Suprapubic skin (tissue), 4 donors: Measurements from ENCODE around the gene HSPG2. TPM values are rescaled to one million over a fixed set of nuclear protein-coding genes. Genes with fewer than 3 reads are reported as not detected.
"Not testable (repeated sequence)": the region's sequence is repeated elsewhere in the genome, so short reads cannot be mapped to it uniquely, and the experiment has no call there.

Experiments used
- DNase-seq, 2 donors: peaks; one replicate each; pipeline ENCODE4 v3.0.0-alpha.2; 2019; ENCODE audit warnings: low spot score in 2 of 2
- H3K27ac ChIP-seq: fragments of 200-600 bp; sonication (generic); one replicate; pipeline ENCODE4 v1.5.1; 2019
- H3K27me3 ChIP-seq: fragments of 200-600 bp; sonication (generic); one replicate; pipeline ENCODE4 v1.5.1; 2019
- H3K36me3 ChIP-seq: fragments of 200-600 bp; sonication (generic); one replicate; pipeline ENCODE4 v1.5.1; 2019
- H3K4me1 ChIP-seq: fragments of 200-600 bp; sonication (generic); one replicate; pipeline ENCODE4 v1.5.1; 2019
- H3K4me3 ChIP-seq: fragments of 200-600 bp; sonication (generic); one replicate; pipeline ENCODE4 v1.5.1; 2019; ENCODE audit warnings: mild to moderate bottlenecking
- H3K9me3 ChIP-seq: fragments of 200-600 bp; sonication (generic); one replicate; pipeline ENCODE4 v1.5.1; 2019
- EP300 ChIP-seq: sonication (generic); formaldehyde crosslinking; IDR thresholded peaks from one replicate; pipeline ENCODE4 v1.6.1; 2017; ENCODE audit warnings: antibody characterized with exemption
- POLR2A ChIP-seq, 2 donors: fragments of 450-650 bp; IDR thresholded peaks; one replicate each; pipeline ENCODE4 v1.6.1; 2017; ENCODE audit warnings: antibody characterized with exemption in 2 of 2, mild to moderate bottlenecking in 2 of 2, moderate library complexity in 2 of 2
- POLR2AphosphoS5 ChIP-seq, 3 donors: sonication (generic); formaldehyde crosslinking; IDR thresholded peaks; one replicate each; pipeline ENCODE4 v1.6.1; 2017; ENCODE audit warnings: antibody characterized with exemption in 3 of 3
- WGBS: methylation state at CpG from one replicate; pipeline ENCODE4 v1.1.5; 2018; 5-methylcytosine and 5-hydroxymethylcytosine counted together
- total RNA-seq, 4 donors: library from RNA; depleted of rRNA; stranded (reverse); fragments of >200 nt; gene quantifications; one replicate each; pipeline ENCODE4 v1.1.0, GENCODE V29; 2016
- TF ChIP-seq, protein P1 (sequence below), 2 donors: fragments of 200-600 bp in 1 of 2; fragments of 450-650 bp in 1 of 2; sonication (generic) in 1 of 2; IDR thresholded peaks; one replicate each; pipeline ENCODE4 v1.5.1; 2016 to 2019; ENCODE audit warnings: antibody characterized with exemption in 2 of 2, mild to moderate bottlenecking in 1 of 2, moderate library complexity in 1 of 2

Gene HSPG2
- total RNA-seq, 4 donors from 2014 or later = 97.5 to 164 (median 131) TPM

DNA sequence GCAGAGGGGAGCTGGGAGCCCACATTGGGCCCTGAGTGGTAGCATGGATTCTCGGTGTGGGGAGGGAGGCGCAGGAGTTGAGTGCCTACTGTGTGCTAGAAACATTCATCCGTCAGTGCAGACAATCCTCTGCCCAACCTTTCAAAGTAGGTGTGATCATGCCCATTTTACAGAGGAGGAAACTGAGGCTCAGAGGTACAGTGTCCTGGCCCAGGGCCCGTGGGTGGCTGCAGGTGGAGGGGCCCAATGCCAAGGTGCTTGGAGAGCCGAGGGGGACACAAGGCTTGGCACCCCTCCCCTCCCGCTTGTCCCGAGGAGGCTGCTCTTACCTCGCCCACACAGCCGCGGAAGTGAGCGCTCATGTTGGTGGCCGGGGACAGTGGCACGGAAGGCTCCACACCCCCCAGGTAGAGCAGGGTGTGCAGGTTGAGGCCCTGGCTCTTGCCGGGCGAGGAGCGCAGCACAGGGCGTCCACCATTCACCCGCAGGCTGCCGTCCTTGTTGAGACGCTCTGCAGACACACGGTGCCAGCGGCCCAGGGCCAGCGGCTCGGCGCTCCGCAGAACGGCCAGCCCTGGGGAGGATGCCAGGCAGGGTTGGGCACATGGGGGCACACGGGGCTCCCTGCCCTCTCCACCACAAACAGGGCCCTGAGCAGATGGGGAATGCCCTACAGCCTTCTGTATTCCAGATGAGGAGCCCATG is 108.5 kb downstream of the HSPG2 start:
- Histone ChIP-seq H3K4me1 (no peaks in the 10 kb centered on the region), H3K9me3 (no peaks in the 10 kb centered on the region), H3K27ac (no peak overlapping the region), H3K36me3 (peaks cover 96% of the 10 kb centered on the region), H3K4me3 (no peak overlapping the region), H3K27me3 (no peaks in the 10 kb centered on the region)
- DNase-seq = no peak
- TF ChIP-seq EP300 = no peak
- TF ChIP-seq, protein P1, sequence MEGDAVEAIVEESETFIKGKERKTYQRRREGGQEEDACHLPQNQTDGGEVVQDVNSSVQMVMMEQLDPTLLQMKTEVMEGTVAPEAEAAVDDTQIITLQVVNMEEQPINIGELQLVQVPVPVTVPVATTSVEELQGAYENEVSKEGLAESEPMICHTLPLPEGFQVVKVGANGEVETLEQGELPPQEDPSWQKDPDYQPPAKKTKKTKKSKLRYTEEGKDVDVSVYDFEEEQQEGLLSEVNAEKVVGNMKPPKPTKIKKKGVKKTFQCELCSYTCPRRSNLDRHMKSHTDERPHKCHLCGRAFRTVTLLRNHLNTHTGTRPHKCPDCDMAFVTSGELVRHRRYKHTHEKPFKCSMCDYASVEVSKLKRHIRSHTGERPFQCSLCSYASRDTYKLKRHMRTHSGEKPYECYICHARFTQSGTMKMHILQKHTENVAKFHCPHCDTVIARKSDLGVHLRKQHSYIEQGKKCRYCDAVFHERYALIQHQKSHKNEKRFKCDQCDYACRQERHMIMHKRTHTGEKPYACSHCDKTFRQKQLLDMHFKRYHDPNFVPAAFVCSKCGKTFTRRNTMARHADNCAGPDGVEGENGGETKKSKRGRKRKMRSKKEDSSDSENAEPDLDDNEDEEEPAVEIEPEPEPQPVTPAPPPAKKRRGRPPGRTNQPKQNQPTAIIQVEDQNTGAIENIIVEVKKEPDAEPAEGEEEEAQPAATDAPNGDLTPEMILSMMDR (IDR thresholded peaks at IDR 0.05) = no peak
- TF ChIP-seq POLR2A (IDR thresholded peaks at IDR 0.05) = no peak
- TF ChIP-seq POLR2AphosphoS5 (IDR thresholded peaks at IDR 0.05) = no peak
- WGBS = 100% methylated on average over 4 of the region's 28 CpGs

DNA sequence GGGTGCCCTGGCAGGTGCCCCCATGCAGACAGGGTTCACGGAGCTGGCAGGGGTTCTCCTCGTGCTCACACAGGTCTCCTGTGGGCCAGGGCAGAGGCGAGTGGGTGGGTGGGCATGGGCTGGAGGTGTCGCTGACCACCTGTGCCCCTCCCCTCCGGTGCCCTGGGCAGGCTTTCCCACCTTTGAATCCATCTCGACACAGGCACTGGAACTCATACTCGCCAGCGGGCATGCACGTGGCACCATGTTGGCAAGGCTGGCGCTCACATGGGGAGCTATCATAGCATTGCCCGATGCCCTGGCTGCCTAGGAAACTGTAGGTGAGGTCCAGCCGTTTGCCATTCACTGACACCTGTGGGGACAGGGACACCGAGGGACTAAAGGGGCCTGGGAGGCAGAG is 109.0 kb downstream of the HSPG2 start:
- TF ChIP-seq, protein P1 (IDR thresholded peaks at IDR 0.05) = no peak
- TF ChIP-seq EP300 (no peak), POLR2A (IDR thresholded peaks at IDR 0.05) (no peak), POLR2AphosphoS5 (IDR thresholded peaks at IDR 0.05) (no peak)
- H3K4me3 ChIP-seq = no peak overlapping the region
- peaks cover 96% of the 10 kb centered on the region for H3K36me3 ChIP-seq
- no peaks in the 10 kb centered on the region for H3K4me1 ChIP-seq
- DNase-seq = no peak
- 91% methylated on average over 4 of the region's 13 CpGs for WGBS
- no peak overlapping the region for H3K27ac ChIP-seq
- no peaks in the 10 kb centered on the region for H3K9me3 ChIP-seq
- no peaks in the 10 kb centered on the region for H3K27me3 ChIP-seq

- Histone ChIP-seq H3K9me3 (no peaks in the 10 kb centered on the region), H3K27ac (no peak overlapping the region), H3K27me3 (no peaks in the 10 kb centered on the region), H3K4me1 (no peaks in the 10 kb centered on the region), H3K36me3 (peaks cover 96% of the 10 kb centered on the region), H3K4me3 (no peak overlapping the region)
- WGBS = 93% methylated on average over 5 of the region's 5 CpGs
- no peak for DNase-seq
- no peak for TF ChIP-seq EP300
- TF ChIP-seq POLR2A (IDR thresholded peaks at IDR 0.05) = no peak
- TF ChIP-seq, protein P1 (IDR thresholded peaks at IDR 0.05) = no peak
- no peak for TF ChIP-seq POLR2AphosphoS5 (IDR thresholded peaks at IDR 0.05)
Observed at GRCh38 chr1:21827141-21827679, 109.9 kb downstream of the HSPG2 start.

- H3K4me1 ChIP-seq, H3K27me3 ChIP-seq, H3K9me3 ChIP-seq, H3K4me3 ChIP-seq, H3K27ac ChIP-seq, DNase-seq: not testable (repeated sequence)
- peaks cover 96% of the 10 kb centered on the region for H3K36me3 ChIP-seq
- 96% methylated on average over 10 of the region's 10 CpGs for WGBS
Observed at GRCh38 chr1:21826694-21827093, 110.4 kb downstream of the HSPG2 start.

GRCh38 chr1:21825393-21825792 is 111.7 kb downstream of the HSPG2 start:
- Histone ChIP-seq H3K9me3 (no peaks in the 10 kb centered on the region), H3K4me3 (no peak overlapping the region), H3K4me1 (no peaks in the 10 kb centered on the region), H3K36me3 (peaks cover 91% of the 10 kb centered on the region), H3K27ac (no peak overlapping the region), H3K27me3 (no peaks in the 10 kb centered on the region)
- WGBS = 92% methylated on average over 7 of the region's 7 CpGs
- TF ChIP-seq POLR2A (IDR thresholded peaks at IDR 0.05) (no peak), POLR2AphosphoS5 (IDR thresholded peaks at IDR 0.05) (no peak), EP300 (no peak)
- TF ChIP-seq, protein P1 (IDR thresholded peaks at IDR 0.05) = no peak
- DNase-seq = no peak
